Hepatocyte (in vitro differentiated cells): ENCODE data around the gene PRSS21. TPM values are rescaled to one million over a fixed set of nuclear protein-coding genes. Genes with fewer than 3 reads are reported as not detected.

ENCODE experiments used
- DNase-seq: peaks from one replicate; pipeline ENCODE4 v3.0.0-alpha.2; 2016; ENCODE audit warnings: low spot score
- H2AFZ ChIP-seq: fragments of 200-600 bp; sonication (generic); 2 replicates; pipeline ENCODE4 v1.6.0; 2016; ENCODE audit warnings: antibody characterized with exemption, mild to moderate bottlenecking
- H3K27ac ChIP-seq: fragments of 200-600 bp; sonication (generic); 2 replicates; pipeline ENCODE4 v1.5.1; 2016; ENCODE audit warnings: mild to moderate bottlenecking
- H3K27me3 ChIP-seq: fragments of 200-600 bp; sonication (generic); 2 replicates; pipeline ENCODE4 v1.6.1; 2016
- H3K36me3 ChIP-seq: fragments of 200-600 bp; sonication (generic); replicated peaks from 2 replicates; pipeline ENCODE4 v1.5.1; 2016; ENCODE audit warnings: low read depth; ENCODE audit not compliant: insufficient read depth
- H3K4me1 ChIP-seq: fragments of 200-600 bp; sonication (generic); 2 replicates; pipeline ENCODE4 v1.5.1; 2016; ENCODE audit warnings: mild to moderate bottlenecking, moderate library complexity; ENCODE audit not compliant: insufficient read depth
- H3K4me2 ChIP-seq: fragments of 200-600 bp; sonication (generic); 2 replicates; pipeline ENCODE4 v1.6.0; 2016
- H3K4me3 ChIP-seq: fragments of 200-600 bp; sonication (generic); 2 replicates; pipeline ENCODE4 v1.5.1; 2016; ENCODE audit warnings: mild to moderate bottlenecking
- H3K79me2 ChIP-seq: fragments of 200-600 bp; sonication (generic); 2 replicates; pipeline ENCODE4 v1.6.0; 2017; ENCODE audit warnings: mild to moderate bottlenecking
- H3K9me2 ChIP-seq: fragments of 200-600 bp; sonication (generic); replicated peaks from 2 replicates; pipeline ENCODE4 v1.6.0; 2017; ENCODE audit warnings: mild to moderate bottlenecking; ENCODE audit not compliant: insufficient read depth
- H3K9me3 ChIP-seq: fragments of 200-600 bp; sonication (generic); 2 replicates; pipeline ENCODE4 v1.5.1; 2016; ENCODE audit warnings: low read depth, mild to moderate bottlenecking
- H4K20me1 ChIP-seq: fragments of 200-600 bp; sonication (generic); 2 replicates; pipeline ENCODE4 v1.6.0; 2016; ENCODE audit warnings: mild to moderate bottlenecking; ENCODE audit not compliant: insufficient read depth, poor library complexity, severe bottlenecking
- CTCF ChIP-seq: fragments of 200-600 bp; sonication (generic); IDR thresholded peaks from 2 replicates; pipeline ENCODE4 v1.5.1; 2016; ENCODE audit warnings: antibody characterized with exemption, mild to moderate bottlenecking; ENCODE audit not compliant: poor library complexity
- EZH2 ChIP-seq: fragments of 200-600 bp; sonication (generic); IDR thresholded peaks from 2 replicates; pipeline ENCODE4 v1.6.1; 2016; ENCODE audit warnings: antibody characterized with exemption, mild to moderate bottlenecking, borderline replicate concordance
- EZH2phosphoT487 ChIP-seq: fragments of 200-600 bp; sonication (generic); IDR thresholded peaks from one replicate; pipeline ENCODE4 v1.6.1; 2018; ENCODE audit warnings: antibody characterized with exemption, mild to moderate bottlenecking, low read depth, moderate library complexity; ENCODE audit not compliant: unreplicated experiment, severe bottlenecking
- WGBS: methylation state at CpG from one replicate; pipeline ENCODE4 v1.1.6; 2016; ENCODE audit warnings: low lambda C conversion rate; ENCODE audit errors: missing lambda C conversion rate; 5-methylcytosine and 5-hydroxymethylcytosine counted together
- polyA plus RNA-seq: library from polyadenylated mRNA; unstranded; fragments of >200 nt; fragmentation: Nextera tagmentation; extraction: Ambion mirVana; gene quantifications from 2 replicates; pipeline ENCODE4 v1.2.1, GENCODE V29; 2016
- total RNA-seq: library from RNA; depleted of rRNA; stranded (reverse); fragments of >200 nt; gene quantifications from 2 replicates; pipeline ENCODE4 v1.2.3, GENCODE V29; 2014

The PRSS21 gene
- total and polyA plus RNA-seq, 2 experiments from 2014 or later = not detected

- Histone ChIP-seq H3K27ac (no peak overlapping the region), H3K9me3 (no peaks in the 10 kb centered on the region), H3K4me3 (no peak overlapping the region), H3K27me3 (no peaks in the 10 kb centered on the region), H3K79me2 (peaks cover under 1% of the 10 kb centered on the region), H3K4me1 (no peaks in the 10 kb centered on the region), H2AFZ (no peak overlapping the region), H4K20me1 (no peaks in the 10 kb centered on the region), H3K36me3 (no peaks in the 10 kb centered on the region), H3K9me2 (no peaks in the 10 kb centered on the region), H3K4me2 (no peak overlapping the region)
- 90% methylated on average over 14 of the region's 15 CpGs for WGBS
- no peak for DNase-seq
- no peak for TF ChIP-seq EZH2
- no peak for TF ChIP-seq CTCF
- TF ChIP-seq EZH2phosphoT487 = no peak
These were observed 32.5 kb upstream of the PRSS21 start for GRCh38 chr16:2784358-2785100.

DNA sequence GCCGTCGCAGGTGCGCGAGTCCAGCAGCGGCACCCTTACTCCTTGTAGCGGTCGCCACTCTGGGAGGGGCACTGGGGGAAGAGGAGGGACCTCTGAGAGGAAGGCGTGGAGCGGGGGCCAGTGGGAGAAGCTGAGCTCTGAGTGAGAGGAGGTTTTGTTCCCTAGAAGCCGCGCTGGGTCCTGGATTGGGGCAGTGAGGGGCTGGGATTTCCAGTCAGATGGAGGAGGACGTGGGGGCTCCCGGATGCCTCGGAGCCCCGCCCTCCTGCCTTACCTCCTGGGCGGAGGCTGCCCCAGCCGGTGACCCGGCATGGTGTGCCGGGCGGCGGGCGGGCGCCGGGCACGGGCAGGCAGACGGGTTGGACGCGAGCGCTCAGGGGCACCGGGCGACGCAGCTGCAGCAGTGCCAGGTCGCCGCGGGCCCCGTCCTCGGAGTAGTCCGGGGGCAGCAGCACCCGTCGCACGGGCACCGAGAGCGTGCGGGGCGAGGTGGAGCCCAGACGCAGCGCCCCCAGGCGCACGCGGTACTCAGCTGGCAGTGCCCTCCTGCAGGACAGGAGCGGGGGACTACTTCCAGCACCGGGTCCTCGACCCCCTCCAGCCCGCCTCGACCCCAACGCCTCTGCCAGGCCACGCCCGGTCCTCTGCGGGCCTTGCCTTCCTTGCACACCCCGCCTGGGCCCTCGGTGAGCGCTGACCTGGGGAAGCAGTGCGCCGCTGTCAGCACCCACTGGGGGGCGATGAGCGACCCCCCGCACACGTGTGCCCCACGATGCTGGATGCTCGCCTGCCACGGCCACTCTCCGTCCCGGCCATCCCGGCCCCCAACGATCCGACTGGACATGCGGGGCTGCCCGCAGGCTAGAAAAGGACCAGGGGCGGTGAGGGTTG, 31.7 kb upstream of the PRSS21 start:
- Histone ChIP-seq H3K4me3 (no peak overlapping the region), H3K27ac (no peak overlapping the region), H3K4me2 (no peak overlapping the region), H4K20me1 (no peaks in the 10 kb centered on the region), H3K79me2 (no peaks in the 10 kb centered on the region), H3K4me1 (no peaks in the 10 kb centered on the region), H3K9me3 (no peaks in the 10 kb centered on the region), H3K27me3 (no peaks in the 10 kb centered on the region), H3K9me2 (no peaks in the 10 kb centered on the region), H3K36me3 (no peaks in the 10 kb centered on the region), H2AFZ (no peak overlapping the region)
- no peak for DNase-seq
- WGBS = 95% methylated on average over 54 of the region's 79 CpGs
- TF ChIP-seq CTCF (no peak), EZH2 (no peak), EZH2phosphoT487 (no peak)

- H3K4me1 ChIP-seq = no peaks in the 10 kb centered on the region
- H4K20me1 ChIP-seq = no peaks in the 10 kb centered on the region
- TF ChIP-seq EZH2phosphoT487 (no peak), EZH2 (no peak), CTCF (no peak)
- H3K9me3 ChIP-seq = no peaks in the 10 kb centered on the region
- WGBS = 72% methylated on average over 15 of the region's 15 CpGs
- H3K27me3 ChIP-seq = no peaks in the 10 kb centered on the region
- H3K36me3 ChIP-seq = no peaks in the 10 kb centered on the region
- no peaks in the 10 kb centered on the region for H3K79me2 ChIP-seq
- H2AFZ ChIP-seq = no peak overlapping the region
- H3K4me2 ChIP-seq = no peak overlapping the region
- DNase-seq = no peak
- H3K4me3 ChIP-seq = no peak overlapping the region
- no peaks in the 10 kb centered on the region for H3K9me2 ChIP-seq
- H3K27ac ChIP-seq = no peak overlapping the region
These were observed 30.8 kb upstream of the PRSS21 start for GRCh38 chr16:2786061-2786825.
